COR-L47 (cell line): Measurements from ENCODE around the gene IRAK2.
"Not testable (repeated sequence)": the region's sequence is repeated elsewhere in the genome, so short reads cannot be mapped to it uniquely, and the experiment has no call there.

Source experiments
- DNase-seq: peaks from one replicate; lab custom pipeline; 2025; lab: John Stamatoyannopoulos, UW

The IRAK2 gene

GRCh38 chr3:10164546-10165393 is at the start of gene IRAK2:
IRAK2 (plus strand) TSS chr3:10164919; CDS start chr3:10164955, 36 bp downstream.
- no peak for DNase-seq

- peak; percentile 83 for DNase-seq
Measured at GRCh38 chr3:10115326-10116137, 49.2 kb upstream of the IRAK2 start, which contains the start of gene BRK1. BRK1 (plus strand) TSS chr3:10115675; CDS start chr3:10115702, 27 bp downstream.

- no peak for DNase-seq
Measured at GRCh38 chr3:10116138-10116460, 48.6 kb upstream of the IRAK2 start.

- no peak for DNase-seq
Measured at GRCh38 chr3:10116928-10117327, 47.8 kb upstream of the IRAK2 start.

GRCh38 chr3:10119376-10119775 is 45.3 kb upstream of the IRAK2 start:
- no peak for DNase-seq

GRCh38 chr3:10121064-10121463 is 43.7 kb upstream of the IRAK2 start:
- DNase-seq, result no peak

GRCh38 chr3:10122724-10123123 is 42.0 kb upstream of the IRAK2 start:
- no peak for DNase-seq

GRCh38 chr3:10135872-10136271 is 28.8 kb upstream of the IRAK2 start:
- DNase-seq, result not testable (repeated sequence)

GRCh38 chr3:10136426-10137005 is 28.2 kb upstream of the IRAK2 start:
- no peak for DNase-seq

- no peak for DNase-seq
Measured at GRCh38 chr3:10137178-10137577, 27.5 kb upstream of the IRAK2 start.

GRCh38 chr3:10140996-10141546 is 23.6 kb upstream of the IRAK2 start:
- DNase-seq, result no peak

GRCh38 chr3:10142707-10143560 is 21.8 kb upstream of the IRAK2 start:
- DNase-seq, result no peak

- DNase-seq, result no peak
Measured at GRCh38 chr3:10145685-10146084, 19.0 kb upstream of the IRAK2 start.

GRCh38 chr3:10149226-10149625 is 15.5 kb upstream of the IRAK2 start:
- no peak for DNase-seq

- DNase-seq, result no peak
Measured at GRCh38 chr3:10150987-10151386, 13.7 kb upstream of the IRAK2 start.

- no peak for DNase-seq
Measured at GRCh38 chr3:10154335-10155122, 10.2 kb upstream of the IRAK2 start.

GRCh38 chr3:10155123-10155472 is 9.6 kb upstream of the IRAK2 start:
- no peak for DNase-seq

GRCh38 chr3:10155658-10156057 is 9.1 kb upstream of the IRAK2 start:
- no peak for DNase-seq

- DNase-seq, result no peak
Measured at GRCh38 chr3:10157031-10157430, 7.7 kb upstream of the IRAK2 start.

- DNase-seq, result not testable (repeated sequence)
Measured at GRCh38 chr3:10158555-10158954, 6.2 kb upstream of the IRAK2 start.

GRCh38 chr3:10160346-10160745 is 4.4 kb upstream of the IRAK2 start:
- no peak for DNase-seq
